Prostate gland (tissue), 1 donor: ENCODE data around the gene ACTG1.

Experiments used
- POLR2A ChIP-seq: fragments of 450-650 bp; IDR thresholded peaks from one replicate; pipeline ENCODE4 v1.6.1; 2016; ENCODE audit warnings: antibody characterized with exemption, mild to moderate bottlenecking
- POLR2AphosphoS5 ChIP-seq: sonication (generic); formaldehyde crosslinking; IDR thresholded peaks from one replicate; pipeline ENCODE4 v1.6.1; 2017; ENCODE audit warnings: antibody characterized with exemption

DNA sequence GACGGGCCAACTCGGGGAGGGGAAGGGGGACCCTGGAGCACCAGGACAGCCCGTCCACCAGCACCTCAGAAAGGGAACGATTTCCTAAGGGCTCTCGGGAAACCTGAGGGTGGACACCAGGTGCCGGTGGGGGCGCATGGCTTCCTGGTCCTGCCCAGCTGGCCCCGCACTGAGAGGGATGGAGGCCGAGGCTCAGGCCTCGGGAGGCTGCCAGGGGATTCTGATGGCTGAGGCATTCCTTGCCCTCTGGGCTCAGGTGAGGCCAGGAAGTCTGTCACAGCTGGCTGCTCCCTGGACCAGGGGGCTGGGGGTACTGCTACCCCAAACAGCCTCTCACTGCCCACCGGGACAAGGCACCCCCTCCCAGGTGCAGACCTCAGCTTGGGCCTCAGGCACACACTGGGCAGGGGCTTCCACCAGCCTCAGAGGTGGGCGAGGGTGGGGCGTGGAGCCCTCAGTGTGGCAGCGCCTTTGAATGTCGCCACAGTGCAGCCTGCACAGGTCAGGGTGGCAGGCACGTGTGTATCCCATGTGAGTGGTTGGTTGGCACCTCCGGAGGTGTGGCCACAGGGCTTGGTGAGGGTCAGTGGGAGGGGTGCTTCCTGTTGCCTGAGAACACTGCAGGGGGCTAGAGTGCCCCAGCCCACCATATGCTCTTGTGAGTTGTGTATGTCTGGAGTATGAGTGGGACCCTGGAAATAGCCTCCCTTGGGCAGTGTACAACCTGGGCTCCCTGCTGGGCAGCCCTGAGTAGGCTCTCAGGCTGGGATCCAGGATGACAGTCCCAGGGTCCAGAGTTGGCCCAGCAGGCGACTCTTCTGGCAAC is 11.7 kb upstream of the ACTG1 start:
- TF ChIP-seq POLR2AphosphoS5, result no peak
- no peak for TF ChIP-seq POLR2A
